Measurements from ENCODE around the gene REEP1. TPM values are rescaled to one million over a fixed set of nuclear protein-coding genes. Genes with fewer than 3 reads are reported as not detected.

Gene REEP1
- total and polyA plus RNA-seq, 2 donors (not counting 1 experiment from before 2014, with no cell fraction given) = not detected

DNA sequence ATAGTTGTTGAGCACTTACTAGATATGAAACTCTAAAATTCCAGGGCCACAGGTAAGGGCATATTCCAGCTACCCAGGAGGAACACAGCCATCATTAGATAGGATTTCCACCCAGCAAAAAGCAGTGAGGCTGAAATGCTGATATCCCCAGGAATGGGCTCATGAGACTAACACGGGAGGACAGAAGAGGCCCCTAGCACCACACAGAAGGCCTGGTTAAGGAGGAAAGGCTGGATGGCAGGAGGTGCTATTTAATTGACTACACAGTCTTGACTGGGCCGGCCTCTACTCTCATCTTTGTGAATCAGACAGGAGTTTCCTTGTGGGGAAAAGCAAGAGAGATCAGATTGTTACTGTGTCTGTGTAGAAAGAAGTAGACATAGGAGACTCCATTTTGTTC is 76.4 kb downstream of the REEP1 start:
- H3K36me3 ChIP-seq (replicated peaks in 1 of 2; ENCODE audit: control extremely low read depth in 1 of 2, control insufficient read depth in 1 of 2, extremely low read depth in 1 of 2, insufficient read depth in 2 of 2, low read length in 1 of 2) = no peaks in the 10 kb centered on the region
- H3K27me3 Mint-ChIP-seq = peaks cover 6% of the 10 kb centered on the region
- intact Hi-C loops (cut with micrococcal nuclease) = no loop called here
- H3K4me2 ChIP-seq (replicated peaks; ENCODE audit: low read depth, low read length, poor library complexity, severe bottlenecking) = no peak overlapping the region
- no peaks in the 10 kb centered on the region for H3K27me3 ChIP-seq (replicated peaks in 1 of 4; ENCODE audit: control extremely low read depth in 1 of 4, control insufficient read depth in 3 of 4, insufficient read depth in 4 of 4, low read length in 3 of 4)
- ChIA-PET POLR2A (no interaction called here), CTCF (no interaction called here)
- DNase-seq (no peak), ATAC-seq (ENCODE audit: low read depth) (no peak)
- H4K20me1 ChIP-seq (ENCODE audit: control insufficient read depth, insufficient read depth, low read length, poor library complexity, severe bottlenecking) = no peaks in the 10 kb centered on the region
- no peak overlapping the region for H3K27ac ChIP-seq (ENCODE audit: low read length in 2 of 2)
- no peak overlapping the region for H3K4me3 ChIP-seq (ENCODE audit: control extremely low read depth in 1 of 5, extremely low read depth in 1 of 5, insufficient read depth in 1 of 5, low read depth in 2 of 5, low read length in 4 of 5)
- no peak overlapping the region for H3K4me3 Mint-ChIP-seq
- TF ChIP-seq, protein P1, sequence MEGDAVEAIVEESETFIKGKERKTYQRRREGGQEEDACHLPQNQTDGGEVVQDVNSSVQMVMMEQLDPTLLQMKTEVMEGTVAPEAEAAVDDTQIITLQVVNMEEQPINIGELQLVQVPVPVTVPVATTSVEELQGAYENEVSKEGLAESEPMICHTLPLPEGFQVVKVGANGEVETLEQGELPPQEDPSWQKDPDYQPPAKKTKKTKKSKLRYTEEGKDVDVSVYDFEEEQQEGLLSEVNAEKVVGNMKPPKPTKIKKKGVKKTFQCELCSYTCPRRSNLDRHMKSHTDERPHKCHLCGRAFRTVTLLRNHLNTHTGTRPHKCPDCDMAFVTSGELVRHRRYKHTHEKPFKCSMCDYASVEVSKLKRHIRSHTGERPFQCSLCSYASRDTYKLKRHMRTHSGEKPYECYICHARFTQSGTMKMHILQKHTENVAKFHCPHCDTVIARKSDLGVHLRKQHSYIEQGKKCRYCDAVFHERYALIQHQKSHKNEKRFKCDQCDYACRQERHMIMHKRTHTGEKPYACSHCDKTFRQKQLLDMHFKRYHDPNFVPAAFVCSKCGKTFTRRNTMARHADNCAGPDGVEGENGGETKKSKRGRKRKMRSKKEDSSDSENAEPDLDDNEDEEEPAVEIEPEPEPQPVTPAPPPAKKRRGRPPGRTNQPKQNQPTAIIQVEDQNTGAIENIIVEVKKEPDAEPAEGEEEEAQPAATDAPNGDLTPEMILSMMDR (IDR thresholded peaks at IDR 0.05) = no peak
- H3K27ac Mint-ChIP-seq = no peak overlapping the region
- H3K9me3 ChIP-seq (ENCODE audit: control extremely low read depth in 1 of 3, control insufficient read depth in 2 of 3, insufficient read depth in 1 of 3, low read length in 2 of 3) = no peaks in the 10 kb centered on the region
- H3K4me1 ChIP-seq (ENCODE audit: control insufficient read depth in 2 of 2, insufficient read depth in 2 of 2, low read length in 2 of 2) = no peaks in the 10 kb centered on the region
- H3K79me2 ChIP-seq (ENCODE audit: control insufficient read depth, insufficient read depth, low read length) = no peaks in the 10 kb centered on the region
- H3K9me3 Mint-ChIP-seq (ENCODE audit: insufficient read depth) = no peaks in the 10 kb centered on the region
- no peaks in the 10 kb centered on the region for H3K4me1 Mint-ChIP-seq
- no peak overlapping the region for H2AFZ ChIP-seq (ENCODE audit: insufficient read depth, low read depth, low read length, poor library complexity, severe bottlenecking)
- 100% methylated on average over 2 of the region's 2 CpGs for WGBS (ENCODE audit: insufficient coverage)
- H3K9ac ChIP-seq (ENCODE audit: low read length) = no peak overlapping the region

DNA sequence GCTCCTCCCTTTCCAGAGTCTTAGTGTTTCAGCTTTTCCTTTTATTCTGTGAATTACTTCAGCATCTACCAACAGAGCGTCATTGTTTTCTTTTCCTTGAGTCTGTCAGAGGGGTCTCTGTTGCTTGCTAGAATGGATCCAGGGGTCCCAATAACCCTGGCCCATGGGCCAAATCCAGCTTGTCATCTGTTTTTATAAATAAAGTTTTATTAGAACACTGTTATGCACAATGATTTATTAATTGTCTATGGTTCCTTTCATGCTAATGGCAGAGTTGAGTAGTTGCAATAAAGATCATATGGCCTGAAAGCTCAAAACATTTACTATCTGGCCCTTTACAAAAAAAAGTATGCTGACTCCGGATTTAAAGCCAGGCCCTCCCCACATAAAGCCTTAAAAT is 79.3 kb downstream of the REEP1 start:
- Mint-ChIP-seq H3K4me3 (no peak overlapping the region), H3K4me1 (no peaks in the 10 kb centered on the region), H3K27ac (no peak overlapping the region), H3K9me3 (ENCODE audit: insufficient read depth) (no peaks in the 10 kb centered on the region), H3K27me3 (peaks cover 10% of the 10 kb centered on the region)
- Histone ChIP-seq H3K9me3 (ENCODE audit: control extremely low read depth in 1 of 3, control insufficient read depth in 2 of 3, insufficient read depth in 1 of 3, low read length in 2 of 3) (no peaks in the 10 kb centered on the region), H3K4me3 (ENCODE audit: control extremely low read depth in 1 of 5, extremely low read depth in 1 of 5, insufficient read depth in 1 of 5, low read depth in 2 of 5, low read length in 4 of 5) (no peak overlapping the region), H3K4me2 (replicated peaks; ENCODE audit: low read depth, low read length, poor library complexity, severe bottlenecking) (no peak overlapping the region), H3K4me1 (ENCODE audit: control insufficient read depth in 2 of 2, insufficient read depth in 2 of 2, low read length in 2 of 2) (no peaks in the 10 kb centered on the region), H3K9ac (ENCODE audit: low read length) (no peak overlapping the region), H3K36me3 (replicated peaks in 1 of 2; ENCODE audit: control extremely low read depth in 1 of 2, control insufficient read depth in 1 of 2, extremely low read depth in 1 of 2, insufficient read depth in 2 of 2, low read length in 1 of 2) (no peaks in the 10 kb centered on the region), H3K79me2 (ENCODE audit: control insufficient read depth, insufficient read depth, low read length) (no peaks in the 10 kb centered on the region), H2AFZ (ENCODE audit: insufficient read depth, low read depth, low read length, poor library complexity, severe bottlenecking) (no peak overlapping the region), H4K20me1 (ENCODE audit: control insufficient read depth, insufficient read depth, low read length, poor library complexity, severe bottlenecking) (no peaks in the 10 kb centered on the region), H3K27me3 (replicated peaks in 1 of 4; ENCODE audit: control extremely low read depth in 1 of 4, control insufficient read depth in 3 of 4, insufficient read depth in 4 of 4, low read length in 3 of 4) (peaks cover 0 to 2% (median 0%) of the 10 kb centered on the region in 4 experiments), H3K27ac (ENCODE audit: low read length in 2 of 2) (no peak overlapping the region)
- WGBS (ENCODE audit: insufficient coverage) = no CpG with 5 or more reads among the region's 2 CpGs
- DNase-seq (no peak), ATAC-seq (ENCODE audit: low read depth) (no peak)
- TF ChIP-seq, protein P1 (IDR thresholded peaks at IDR 0.05) = no peak
- TF ChIP-seq EZH2 (IDR thresholded peaks at IDR 0.05; ENCODE audit: borderline replicate concordance, insufficient read depth, low read depth, low read length, poor library complexity, severe bottlenecking) = no peak
- POLR2A ChIA-PET = no interaction called here
- CTCF ChIA-PET = no interaction called here
- intact Hi-C loops (cut with micrococcal nuclease) = no loop called here

Data from B cell (primary cell).